GM18870 (cell line): ENCODE measurements around the gene WBP2NL.
"Not testable (repeated sequence)": the region's sequence is repeated elsewhere in the genome, so short reads cannot be mapped to it uniquely, and the experiment has no call there.

ENCODE experiments used
- ATAC-seq: cut with Tn5 transposase; IDR thresholded peaks from one replicate; pipeline ENCODE4 v1.9.1; 2021; ENCODE audit warnings: moderate library complexity; ENCODE audit not compliant: unreplicated experiment

The WBP2NL gene

GRCh38 chr22:42070517-42071422 is 72.2 kb downstream of the WBP2NL start, which contains the start of gene NAGA:
NAGA (minus strand) TSS chr22:42070812; CDS start chr22:42070297, 515 bp downstream.
- peak; percentile 79 for ATAC-seq

GRCh38 chr22:42071508-42071907 is 72.9 kb downstream of the WBP2NL start:
- not testable (repeated sequence) for ATAC-seq

GRCh38 chr22:42072606-42073330 is 74.2 kb downstream of the WBP2NL start:
- ATAC-seq = no peak

GRCh38 chr22:42073621-42074041 is 75.0 kb downstream of the WBP2NL start:
- no peak for ATAC-seq

- no peak for ATAC-seq
Observed at GRCh38 chr22:42074132-42074811, 75.7 kb downstream of the WBP2NL start, which contains the start of gene PHETA2. PHETA2 (plus strand) TSS chr22:42074248; CDS start chr22:42077294, 3,046 bp downstream.

GRCh38 chr22:42074846-42075676 is 76.5 kb downstream of the WBP2NL start:
- no peak for ATAC-seq

GRCh38 chr22:42076764-42077485 is 78.3 kb downstream of the WBP2NL start:
- no peak for ATAC-seq

- ATAC-seq = no peak
Observed at GRCh38 chr22:42077486-42078125, 79.0 kb downstream of the WBP2NL start.
